Stomach (tissue), 4 donors: Measurements from ENCODE around the gene CCR7.

Experiments
- EP300 ChIP-seq: sonication (generic); formaldehyde crosslinking; IDR thresholded peaks from one replicate; pipeline ENCODE4 v1.6.1; 2017; ENCODE audit warnings: antibody characterized with exemption
- POLR2A ChIP-seq, 4 donors: fragments of 450-650 bp; IDR thresholded peaks; one replicate each; pipeline ENCODE4 v1.6.1; 2016; ENCODE audit warnings: antibody characterized with exemption in 4 of 4, control low read depth in 2 of 4, mild to moderate bottlenecking in 1 of 4, moderate library complexity in 1 of 4
- POLR2AphosphoS5 ChIP-seq, 3 donors: sonication (generic); formaldehyde crosslinking; IDR thresholded peaks; one replicate each; pipeline ENCODE4 v1.6.1; 2016; ENCODE audit warnings: antibody characterized with exemption in 3 of 3
- TF ChIP-seq, protein P1 (sequence below), 7 experiments: fragments of 450-650 bp in 4 of 7; fragments of 200-600 bp in 3 of 7; sonication (generic) in 3 of 7; IDR thresholded peaks; one replicate each; pipeline ENCODE4 v1.5.1; 2016 to 2019; ENCODE audit warnings: antibody characterized with exemption in 7 of 7, control low read depth in 2 of 7, mild to moderate bottlenecking in 1 of 7

DNA sequence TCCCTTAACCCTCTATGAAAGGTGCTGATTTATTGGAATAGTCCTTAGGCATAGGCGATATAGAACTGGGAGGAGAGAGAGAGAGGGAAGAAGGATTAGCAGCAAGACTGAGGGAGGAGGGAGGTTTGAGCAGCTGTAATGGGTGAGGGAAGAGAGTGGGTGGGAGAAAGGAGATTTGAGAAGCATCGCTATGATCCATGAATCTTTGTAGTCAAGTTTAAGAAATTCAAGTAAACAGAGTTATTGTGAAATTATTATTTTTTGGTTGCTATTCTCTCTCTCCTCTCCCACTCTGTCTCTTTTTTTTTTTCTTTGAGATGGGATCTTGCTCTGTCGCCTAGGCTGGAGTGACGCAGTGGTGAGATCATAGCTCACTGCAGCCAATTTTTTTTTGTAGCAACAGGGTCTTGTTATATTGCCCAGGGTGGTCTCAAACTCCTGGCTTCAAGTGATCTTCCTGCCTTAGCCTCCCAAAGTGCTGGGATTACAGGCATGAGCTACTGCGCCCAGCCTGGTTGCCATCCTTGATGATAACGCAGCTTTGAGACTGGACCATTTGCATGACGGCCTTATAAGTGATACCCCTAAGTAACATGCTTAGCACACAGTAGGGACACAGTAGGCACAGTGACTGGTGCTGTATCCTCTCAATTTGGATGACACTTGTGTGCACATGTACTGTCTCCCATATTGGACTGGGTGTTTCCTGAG is 42.9 kb downstream of the CCR7 start:
- TF ChIP-seq POLR2A (IDR thresholded peaks at IDR 0.05): no peak
- TF ChIP-seq, protein P1, sequence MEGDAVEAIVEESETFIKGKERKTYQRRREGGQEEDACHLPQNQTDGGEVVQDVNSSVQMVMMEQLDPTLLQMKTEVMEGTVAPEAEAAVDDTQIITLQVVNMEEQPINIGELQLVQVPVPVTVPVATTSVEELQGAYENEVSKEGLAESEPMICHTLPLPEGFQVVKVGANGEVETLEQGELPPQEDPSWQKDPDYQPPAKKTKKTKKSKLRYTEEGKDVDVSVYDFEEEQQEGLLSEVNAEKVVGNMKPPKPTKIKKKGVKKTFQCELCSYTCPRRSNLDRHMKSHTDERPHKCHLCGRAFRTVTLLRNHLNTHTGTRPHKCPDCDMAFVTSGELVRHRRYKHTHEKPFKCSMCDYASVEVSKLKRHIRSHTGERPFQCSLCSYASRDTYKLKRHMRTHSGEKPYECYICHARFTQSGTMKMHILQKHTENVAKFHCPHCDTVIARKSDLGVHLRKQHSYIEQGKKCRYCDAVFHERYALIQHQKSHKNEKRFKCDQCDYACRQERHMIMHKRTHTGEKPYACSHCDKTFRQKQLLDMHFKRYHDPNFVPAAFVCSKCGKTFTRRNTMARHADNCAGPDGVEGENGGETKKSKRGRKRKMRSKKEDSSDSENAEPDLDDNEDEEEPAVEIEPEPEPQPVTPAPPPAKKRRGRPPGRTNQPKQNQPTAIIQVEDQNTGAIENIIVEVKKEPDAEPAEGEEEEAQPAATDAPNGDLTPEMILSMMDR (IDR thresholded peaks at IDR 0.05): no peak
- no peak for TF ChIP-seq POLR2AphosphoS5 (IDR thresholded peaks at IDR 0.05)
- no peak for TF ChIP-seq EP300
